ENCODE measurements around the gene CPEB2. TPM values are rescaled to one million over a fixed set of nuclear protein-coding genes. Genes with fewer than 3 reads are reported as not detected.

CPEB2 gene
- total and polyA plus RNA-seq, 8 donors: 8.4 to 27.7 (median 12.2) TPM

GRCh38 chr4:15027921-15028435, 25.7 kb downstream of the CPEB2 start:
- H3K4me3 ChIP-seq: no peak overlapping the region
- ATAC-seq: no peak
- no peak for DNase-seq
- no peaks in the 10 kb centered on the region for H3K9me3 ChIP-seq
- H3K36me3 ChIP-seq: peaks cover 0 to 3% of the 10 kb centered on the region in 2 donors
- H3K27ac ChIP-seq: no peak overlapping the region
- TF ChIP-seq CTCF (IDR thresholded peaks at IDR 0.05): no peak
- intact Hi-C loops (cut with DNase I): no loop called here
- peaks cover 0 to 23% of the 10 kb centered on the region in 2 donors for H3K4me1 ChIP-seq
- H3K27me3 ChIP-seq: no peaks in the 10 kb centered on the region

GRCh38 chr4:15031197-15031596, 28.9 kb downstream of the CPEB2 start:
- H3K9me3 ChIP-seq: no peaks in the 10 kb centered on the region
- H3K27ac ChIP-seq: peak overlapping the region in 1 of 2 donors; percentile 11
- H3K36me3 ChIP-seq: peaks cover 4 to 17% of the 10 kb centered on the region in 2 donors
- H3K4me1 ChIP-seq: peaks cover 0 to 23% of the 10 kb centered on the region in 2 donors
- no peaks in the 10 kb centered on the region for H3K27me3 ChIP-seq
- no peak for TF ChIP-seq CTCF (IDR thresholded peaks at IDR 0.05)
- H3K4me3 ChIP-seq: no peak overlapping the region
- no peak for DNase-seq
- no peak for ATAC-seq
- intact Hi-C loops (cut with DNase I): no loop called here

DNA sequence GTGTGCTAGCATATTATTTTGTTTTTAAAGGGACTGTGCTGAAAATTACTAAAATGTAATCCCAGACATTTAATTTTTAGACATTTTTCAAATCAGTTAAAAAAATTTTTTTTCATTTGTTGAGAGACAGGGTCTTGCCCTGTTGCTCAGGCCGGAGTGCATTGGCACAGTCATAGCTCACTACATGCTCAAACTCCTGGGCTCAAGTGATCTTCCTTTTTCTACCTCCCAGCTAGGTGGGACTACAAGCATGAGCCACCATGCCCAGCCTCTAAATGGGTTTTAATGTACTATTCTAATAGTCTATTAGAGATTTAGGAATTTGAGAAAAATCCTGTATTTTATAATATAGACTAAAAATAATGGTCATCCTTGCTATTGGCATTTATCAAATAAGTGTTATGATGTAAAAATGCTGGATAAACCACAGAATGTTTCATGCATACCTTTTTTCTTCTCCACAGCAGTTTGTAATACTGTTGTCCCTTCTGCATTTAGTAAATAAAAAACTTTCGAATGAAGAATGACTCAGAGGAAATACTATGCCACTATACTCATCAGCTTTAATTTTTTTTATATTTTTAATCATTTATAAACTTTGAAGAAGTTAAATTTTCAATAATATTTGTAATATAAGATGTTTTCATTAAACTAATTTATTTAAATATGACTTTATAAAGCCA, 29.9 kb downstream of the CPEB2 start:
- Histone ChIP-seq H3K36me3 (peaks cover 4 to 17% of the 10 kb centered on the region in 2 donors), H3K27me3 (no peaks in the 10 kb centered on the region), H3K9me3 (no peaks in the 10 kb centered on the region), H3K4me1 (peaks cover 0 to 23% of the 10 kb centered on the region in 2 donors), H3K27ac (no peak overlapping the region), H3K4me3 (no peak overlapping the region)
- intact Hi-C loops (cut with DNase I): no loop called here
- DNase-seq (no peak), ATAC-seq (no peak)
- TF ChIP-seq CTCF (IDR thresholded peaks at IDR 0.05): no peak

GRCh38 chr4:15034071-15034764, 31.9 kb downstream of the CPEB2 start:
- Histone ChIP-seq H3K27ac (peak overlapping the region in 1 of 2 donors; percentile 42), H3K27me3 (no peaks in the 10 kb centered on the region), H3K4me3 (no peak overlapping the region), H3K36me3 (peaks cover 4 to 17% of the 10 kb centered on the region in 2 donors), H3K4me1 (peaks cover 0 to 23% of the 10 kb centered on the region in 2 donors), H3K9me3 (no peaks in the 10 kb centered on the region)
- intact Hi-C loops (cut with DNase I): no loop called here
- DNase-seq (no peak), ATAC-seq (no peak)
- TF ChIP-seq CTCF (IDR thresholded peaks at IDR 0.05): no peak

GRCh38 chr4:15035159-15035558, 32.9 kb downstream of the CPEB2 start:
- Histone ChIP-seq H3K27me3 (no peaks in the 10 kb centered on the region), H3K9me3 (no peaks in the 10 kb centered on the region), H3K36me3 (peaks cover 4 to 17% of the 10 kb centered on the region in 2 donors), H3K4me1 (peaks cover 0 to 23% of the 10 kb centered on the region in 2 donors), H3K4me3 (no peak overlapping the region), H3K27ac (no peak overlapping the region)
- no peak for TF ChIP-seq CTCF (IDR thresholded peaks at IDR 0.05)
- ATAC-seq (no peak), DNase-seq (no peak)
- intact Hi-C loops (cut with DNase I): no loop called here
